Tibial nerve (tissue), 4 donors: ENCODE data around the gene ATF7. TPM values are rescaled to one million over a fixed set of nuclear protein-coding genes. Genes with fewer than 3 reads are reported as not detected.

Source experiments
- DNase-seq, 2 donors: peaks; one replicate each; pipeline ENCODE4 v3.0.0-alpha.2; 2019; ENCODE audit warnings: low spot score in 2 of 2
- H3K27ac ChIP-seq, 4 donors: fragments of 200-600 bp; sonication (generic) in 3 of 4; one replicate each; pipeline ENCODE4 v1.5.1; 2017 to 2019; ENCODE audit warnings: mild to moderate bottlenecking in 1 of 4
- H3K27me3 ChIP-seq, 2 donors: fragments of 200-600 bp; sonication (generic) in 1 of 2; one replicate each; pipeline versions ENCODE4 v1.5.1 to v1.6.0; 2017 to 2019
- H3K36me3 ChIP-seq, 3 donors: fragments of 200-600 bp; sonication (generic); one replicate each; pipeline ENCODE4 v1.5.1; 2018 to 2019
- H3K4me1 ChIP-seq, 4 donors: fragments of 200-600 bp; sonication (generic) in 3 of 4; one replicate each; pipeline ENCODE4 v1.5.1; 2017 to 2019
- H3K4me3 ChIP-seq, 4 donors: fragments of 200-600 bp; sonication (generic) in 3 of 4; one replicate each; pipeline ENCODE4 v1.5.1; 2017 to 2019; ENCODE audit warnings: mild to moderate bottlenecking in 1 of 4, moderate library complexity in 1 of 4
- H3K9me3 ChIP-seq, 4 donors: fragments of 200-600 bp; sonication (generic) in 3 of 4; one replicate each; pipeline ENCODE4 v1.5.1; 2017 to 2019
- CTCF ChIP-seq, 5 experiments: fragments of 200-600 bp in 3 of 5; fragments of 450-650 bp in 2 of 5; sonication (generic) in 3 of 5; IDR thresholded peaks; one replicate each; pipeline ENCODE4 v1.5.1; 2016 to 2019; ENCODE audit warnings: antibody characterized with exemption in 5 of 5, mild to moderate bottlenecking in 3 of 5, moderate library complexity in 2 of 5
- EP300 ChIP-seq, 2 donors: sonication (generic); formaldehyde crosslinking; IDR thresholded peaks; one replicate each; pipeline ENCODE4 v1.6.1; 2017; ENCODE audit warnings: antibody characterized with exemption in 2 of 2, mild to moderate bottlenecking in 1 of 2
- POLR2A ChIP-seq, 2 donors: fragments of 450-650 bp; IDR thresholded peaks; one replicate each; pipeline ENCODE4 v1.6.1; 2017; ENCODE audit warnings: antibody characterized with exemption in 2 of 2, mild to moderate bottlenecking in 2 of 2, moderate library complexity in 2 of 2
- WGBS, 2 donors: methylation state at CpG; one replicate each; pipeline ENCODE4 v1.1.5; 2018; 5-methylcytosine and 5-hydroxymethylcytosine counted together
- total RNA-seq, 4 donors: library from RNA; depleted of rRNA; stranded (reverse); fragments of >200 nt; gene quantifications; one replicate each; pipeline ENCODE4 v1.1.0, GENCODE V29; 2016

ATF7 gene
- 10 to 100 TPM; 30.1 to 47.9 (median 34.4) TPM for total RNA-seq

DNA sequence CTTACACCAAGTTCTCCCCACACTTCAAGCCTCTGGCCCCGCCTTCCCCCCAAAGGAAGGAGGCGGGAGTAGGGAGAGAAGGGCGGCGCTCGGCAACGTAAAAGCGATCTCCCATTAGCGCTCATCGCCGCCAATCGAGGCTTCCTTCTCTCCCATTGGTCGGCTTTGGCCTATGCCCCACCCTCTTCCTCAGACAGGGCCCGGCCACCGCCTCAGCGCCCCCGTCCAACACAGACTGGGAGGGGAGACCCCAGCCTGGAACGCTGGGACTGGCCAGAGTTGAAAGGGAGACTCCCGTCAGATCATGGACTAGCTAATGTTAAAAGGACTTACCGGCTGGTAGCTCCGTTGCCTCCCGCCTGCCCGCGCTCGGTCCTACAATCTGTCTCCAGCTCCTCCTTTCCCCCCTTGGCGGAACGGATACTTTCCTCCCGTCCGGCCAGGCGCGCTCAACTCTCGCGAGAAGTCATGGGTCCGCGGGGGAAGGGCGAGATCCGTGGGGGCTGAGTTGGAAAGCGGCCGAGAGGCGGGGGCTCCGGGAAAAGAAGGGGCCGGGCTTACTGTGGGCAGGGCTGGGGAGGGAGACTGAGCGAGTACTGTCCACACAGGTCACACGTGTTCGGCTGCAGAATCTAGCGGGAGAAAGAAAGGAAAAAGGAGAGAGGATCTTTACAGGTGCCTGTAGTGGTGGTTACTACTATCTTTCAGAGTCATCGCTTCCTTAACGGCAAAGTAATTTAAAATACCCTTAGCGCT is at the start of gene ATF7:
ATF7 (minus strand) TSS at position 437 of the 756 bp plus-strand sequence. CDS start 25,382 bp downstream, outside the sequence.
- Histone ChIP-seq H3K27ac (peak within 1 kb of the TSS; percentile 75 to 96 (median 94)), H3K9me3 (no peaks in the 10 kb centered on the region), H3K4me3 (peak within 1 kb of the TSS; percentile 41 to 91 (median 64)), H3K27me3 (no peaks in the 10 kb centered on the region), H3K4me1 (peaks cover 0 to 46% (median 14%) of the 10 kb centered on the region in 4 donors), H3K36me3 (no peaks in the 10 kb centered on the region)
- 0% methylated on average over 43 to 48 of the region's 48 CpGs for WGBS, 2 donors
- peak; percentile 95 to 98 for DNase-seq
- TF ChIP-seq EP300 (IDR thresholded peaks at IDR 0.05) (peak; percentile 71 to 95), CTCF (IDR thresholded peaks at IDR 0.05) (peak in 2 of 5 experiments; percentile 22 to 60), POLR2A (IDR thresholded peaks at IDR 0.05) (peak; percentile 27 to 69)

GRCh38 chr12:53674977-53675700 is 49.0 kb upstream of the ATF7 start:
- Histone ChIP-seq H3K27ac (peak overlapping the region; percentile 85 to 97 (median 87)), H3K27me3 (no peaks in the 10 kb centered on the region), H3K4me1 (peaks cover 0 to 61% (median 20%) of the 10 kb centered on the region in 4 donors), H3K4me3 (peak overlapping the region; percentile 67 to 88 (median 80)), H3K9me3 (no peaks in the 10 kb centered on the region), H3K36me3 (peaks cover 0 to 34% (median 0%) of the 10 kb centered on the region in 3 donors)
- WGBS, 2 donors = 31 to 33% methylated on average over 8 of the region's 8 CpGs
- DNase-seq = no peak
- TF ChIP-seq CTCF (IDR thresholded peaks at IDR 0.05) = no peak
- no peak for TF ChIP-seq EP300 (IDR thresholded peaks at IDR 0.05)
- no peak for TF ChIP-seq POLR2A (IDR thresholded peaks at IDR 0.05)

DNA sequence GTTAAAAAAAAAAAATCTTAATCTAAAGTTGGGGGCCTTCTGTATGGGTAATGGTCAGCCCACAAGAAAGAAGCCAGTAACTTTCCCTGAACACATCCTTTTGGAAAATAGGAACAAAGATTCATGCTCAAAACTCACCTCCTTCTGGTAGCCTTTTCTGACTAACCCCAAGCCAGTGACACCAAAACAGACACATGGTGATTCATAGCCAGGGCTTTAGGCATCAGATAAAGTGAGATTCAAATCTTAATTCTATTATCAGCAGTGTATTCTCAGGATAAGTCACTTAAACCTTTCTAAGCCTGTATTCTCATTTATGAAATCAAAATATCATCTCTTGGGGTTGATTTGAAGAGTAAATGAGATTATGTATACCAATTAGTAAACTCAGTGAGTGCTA is 44.8 kb upstream of the ATF7 start:
- Histone ChIP-seq H3K27ac (no peak overlapping the region), H3K4me1 (peaks cover 0 to 42% (median 7%) of the 10 kb centered on the region in 4 donors)

GRCh38 chr12:53670308-53670707 is 44.1 kb upstream of the ATF7 start:
- H3K27me3 ChIP-seq = no peaks in the 10 kb centered on the region
- H3K4me1 ChIP-seq = peaks cover 0 to 41% (median 7%) of the 10 kb centered on the region in 4 donors
- H3K36me3 ChIP-seq = peaks cover 7 to 82% (median 19%) of the 10 kb centered on the region in 3 donors
- DNase-seq = no peak
- no peak overlapping the region for H3K27ac ChIP-seq
- no peak for TF ChIP-seq EP300 (IDR thresholded peaks at IDR 0.05)
- TF ChIP-seq CTCF (IDR thresholded peaks at IDR 0.05) = no peak
- TF ChIP-seq POLR2A (IDR thresholded peaks at IDR 0.05) = no peak
- no peaks in the 10 kb centered on the region for H3K9me3 ChIP-seq
- H3K4me3 ChIP-seq = no peak overlapping the region
- 89 to 91% methylated on average over 7 of the region's 7 CpGs for WGBS, 2 donors

More for the DNA sequence above, 44.8 kb upstream of the ATF7 start:
- no peaks in the 10 kb centered on the region for H3K27me3 ChIP-seq
- H3K36me3 ChIP-seq = peaks cover 7 to 75% (median 16%) of the 10 kb centered on the region in 3 donors
- H3K9me3 ChIP-seq = no peaks in the 10 kb centered on the region
- TF ChIP-seq POLR2A (IDR thresholded peaks at IDR 0.05) = no peak
- TF ChIP-seq EP300 (IDR thresholded peaks at IDR 0.05) = no peak
- TF ChIP-seq CTCF (IDR thresholded peaks at IDR 0.05) = no peak
- DNase-seq = no peak
- H3K4me3 ChIP-seq = no peak overlapping the region

GRCh38 chr12:53667080-53667479 is 40.9 kb upstream of the ATF7 start:
- Histone ChIP-seq H3K4me1 (peaks cover 0 to 13% (median 0%) of the 10 kb centered on the region in 4 donors), H3K36me3 (peaks cover 11 to 95% (median 19%) of the 10 kb centered on the region in 3 donors), H3K27me3 (no peaks in the 10 kb centered on the region), H3K9me3 (no peaks in the 10 kb centered on the region), H3K4me3 (no peak overlapping the region), H3K27ac (no peak overlapping the region)
- DNase-seq = no peak
- TF ChIP-seq EP300 (IDR thresholded peaks at IDR 0.05) = no peak
- no peak for TF ChIP-seq POLR2A (IDR thresholded peaks at IDR 0.05)
- TF ChIP-seq CTCF (IDR thresholded peaks at IDR 0.05) = no peak
- WGBS, 2 donors = 95% methylated on average over 2 of the region's 2 CpGs
